ENCODE data around the gene IPO11.
"Not testable (repeated sequence)": the region's sequence is repeated elsewhere in the genome, so short reads cannot be mapped to it uniquely, and the experiment has no call there.

Gene IPO11

DNA sequence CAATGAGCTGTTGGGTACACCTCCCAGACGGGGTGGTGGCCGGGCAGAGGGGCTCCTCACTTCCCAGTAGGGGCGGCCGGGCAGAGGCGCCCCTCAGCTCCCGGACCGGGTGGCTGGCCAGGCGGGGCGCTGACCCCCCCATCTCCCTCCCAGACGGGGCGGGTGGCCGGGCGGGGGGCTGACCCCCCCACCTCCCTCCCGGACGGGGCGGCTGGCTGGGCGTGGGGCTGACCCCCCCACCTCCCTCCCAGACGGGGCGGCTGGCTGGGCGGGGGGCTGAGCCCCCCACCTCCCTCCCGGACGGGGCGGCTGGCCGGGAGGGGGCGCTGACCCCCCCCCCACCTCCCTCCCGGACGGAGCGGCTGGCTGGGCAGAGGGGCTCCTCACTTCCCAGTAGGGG is 100.5 kb downstream of the IPO11 start:
- not testable (repeated sequence) for DNase-seq

DNA sequence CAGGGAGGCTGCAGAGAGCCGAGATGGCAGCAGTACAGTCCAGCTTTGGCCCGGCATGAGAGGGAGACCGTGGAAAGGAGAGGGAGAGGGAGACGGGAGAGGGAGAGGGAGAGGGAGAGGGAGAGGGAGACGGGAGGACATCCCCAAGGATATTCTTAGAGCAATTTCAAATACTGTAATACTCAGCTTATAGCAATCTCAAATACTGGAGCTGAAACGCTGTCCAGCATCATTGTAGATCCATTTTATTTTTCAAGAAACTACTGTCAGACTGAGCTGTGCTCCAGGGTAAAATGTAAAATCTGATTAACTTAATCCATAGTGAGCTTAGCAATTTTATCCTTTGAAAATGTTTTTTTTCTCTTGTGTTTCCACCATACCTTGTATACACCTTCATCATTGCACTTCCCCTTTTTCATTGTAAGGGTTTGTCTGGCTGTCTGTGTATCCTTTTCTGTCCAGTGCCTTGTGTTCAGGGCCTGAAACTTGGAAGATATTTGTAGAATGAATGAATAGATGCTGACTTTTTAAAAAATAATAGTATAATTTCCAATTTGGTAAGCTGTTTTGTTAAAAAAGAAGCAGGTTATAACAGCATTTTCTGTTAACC is 102.1 kb downstream of the IPO11 start:
- DNase-seq: no peak

DNA sequence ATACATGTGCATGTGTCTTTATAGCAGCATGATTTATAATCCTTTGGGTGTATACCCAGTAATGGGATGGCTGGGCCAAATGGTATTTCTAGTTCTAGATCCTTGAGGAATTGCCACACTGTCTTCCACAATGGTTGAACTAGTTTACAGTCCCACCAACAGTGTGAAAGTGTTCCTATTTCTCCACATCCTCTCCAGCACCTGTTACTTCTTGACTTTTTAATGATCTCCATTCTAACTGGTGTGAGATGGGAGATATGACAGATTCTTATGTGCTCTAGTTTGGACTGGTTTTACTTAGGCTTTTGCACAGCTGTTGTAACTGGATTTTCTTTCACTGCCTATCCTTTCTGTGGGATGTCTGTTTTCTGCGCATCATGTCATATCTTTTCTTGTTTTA is 108.2 kb downstream of the IPO11 start:
- DNase-seq: not testable (repeated sequence)

DNA sequence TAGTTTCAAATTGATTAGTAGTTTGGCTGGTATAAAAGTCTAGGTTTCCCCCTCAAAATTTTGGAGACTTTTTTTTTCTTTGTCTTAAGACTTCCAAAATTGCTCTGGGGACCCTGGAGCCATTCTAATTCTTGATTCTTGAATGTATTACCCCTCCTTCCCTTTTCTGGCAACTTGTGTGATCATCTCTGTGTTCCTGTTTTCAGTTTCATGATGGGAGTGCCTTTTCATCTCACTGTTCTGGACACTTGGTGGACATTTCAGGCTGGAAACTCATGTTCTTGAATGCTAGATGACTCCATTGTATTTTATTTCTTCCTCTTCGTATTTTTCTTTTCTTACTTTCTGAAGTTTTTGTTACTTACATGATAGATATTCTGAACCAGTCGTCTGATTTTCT is 108.8 kb downstream of the IPO11 start:
- no peak for DNase-seq

DNA sequence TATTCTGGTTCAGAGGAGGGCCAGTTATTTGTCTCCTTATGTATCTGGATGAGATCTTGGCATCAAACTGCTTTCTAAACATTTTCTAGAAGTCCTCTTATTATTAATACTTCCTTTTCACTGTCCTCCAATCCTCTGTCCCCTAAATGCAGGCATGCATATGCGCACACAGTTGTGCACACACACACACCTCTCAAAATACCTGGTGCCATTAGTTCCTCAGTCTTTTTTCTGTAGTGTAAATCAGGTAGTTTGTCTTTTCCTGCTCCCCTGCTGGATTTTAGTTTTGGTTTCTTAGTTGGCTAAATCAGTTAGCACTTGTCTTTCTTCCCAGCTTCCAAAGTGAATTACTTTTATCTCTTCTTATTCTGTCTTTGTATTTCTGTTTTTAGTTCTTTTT is 110.2 kb downstream of the IPO11 start:
- no peak for DNase-seq

DNA sequence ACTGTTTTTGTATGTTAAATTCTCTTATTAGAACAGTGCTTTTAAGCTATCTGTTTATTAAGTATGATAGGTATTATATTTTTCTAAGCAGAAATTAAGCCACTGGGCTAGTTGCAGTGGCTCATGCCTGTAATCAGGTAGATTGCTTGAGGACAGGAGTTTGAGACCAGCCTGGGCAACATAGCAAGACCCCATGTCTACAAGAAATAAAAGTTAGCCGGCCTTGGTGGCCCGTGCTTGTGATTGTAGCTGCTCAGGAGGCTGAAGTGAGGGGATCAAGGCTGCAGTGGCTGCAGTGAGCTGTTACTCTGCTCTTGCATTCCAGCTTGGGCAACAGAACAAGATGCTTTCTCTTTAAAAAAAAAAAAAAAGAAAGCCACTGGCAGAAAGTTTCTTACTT is 121.0 kb downstream of the IPO11 start:
- DNase-seq: no peak

DNA sequence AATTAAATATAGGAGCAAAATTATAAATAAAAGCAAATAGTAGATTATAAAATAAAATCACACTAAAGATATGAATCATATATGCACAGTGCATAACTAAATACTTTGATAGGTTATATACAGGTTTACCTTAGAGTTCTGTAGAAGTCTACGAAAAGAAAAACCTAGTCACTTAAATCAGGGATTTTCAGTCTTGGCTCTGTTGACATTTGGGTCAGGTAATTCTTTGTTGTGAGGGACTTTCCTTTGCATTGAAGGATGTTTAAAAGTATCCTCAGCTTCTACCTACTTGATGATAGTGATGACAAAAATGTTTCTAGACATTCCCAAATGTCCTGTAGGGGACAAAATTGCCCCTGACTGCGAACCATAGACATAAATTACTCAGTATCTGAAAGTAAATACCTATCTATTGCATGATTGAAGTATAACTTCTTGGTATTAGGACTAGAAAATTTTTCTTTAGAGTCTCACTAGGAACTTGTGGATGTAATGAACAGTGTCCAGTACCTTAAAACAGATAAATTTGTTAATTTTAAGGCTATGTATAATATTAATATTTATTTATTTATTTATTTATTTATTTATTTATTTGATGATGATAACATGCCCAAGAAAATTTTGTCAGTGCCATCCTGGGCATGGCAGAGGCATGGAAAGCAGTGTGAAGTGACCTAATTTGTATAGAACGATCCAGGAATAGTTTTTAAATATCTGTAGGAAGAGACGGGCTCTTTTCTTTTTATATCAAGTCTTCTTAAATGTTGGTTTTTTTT is 122.1 kb downstream of the IPO11 start:
- no peak for DNase-seq

DNA sequence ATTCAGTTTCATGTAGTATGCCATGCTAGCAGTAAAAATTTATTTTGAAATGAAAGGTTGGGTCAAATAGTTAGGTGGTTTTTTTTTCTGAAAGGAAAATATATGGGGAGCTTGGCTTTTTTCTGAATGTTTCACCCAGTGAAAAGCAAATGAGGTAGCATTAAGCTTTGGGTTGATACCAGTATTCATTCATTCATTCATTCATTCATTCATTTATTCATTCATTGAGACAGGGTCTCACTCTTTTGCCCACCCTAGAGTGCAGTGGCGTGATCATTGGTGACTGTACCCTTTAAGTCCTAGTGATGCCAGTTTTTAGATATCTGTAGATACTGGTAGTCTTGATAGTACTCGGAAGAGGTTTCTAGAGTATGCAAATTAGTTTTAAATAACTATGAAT is 123.7 kb downstream of the IPO11 start:
- no peak for DNase-seq

DNA sequence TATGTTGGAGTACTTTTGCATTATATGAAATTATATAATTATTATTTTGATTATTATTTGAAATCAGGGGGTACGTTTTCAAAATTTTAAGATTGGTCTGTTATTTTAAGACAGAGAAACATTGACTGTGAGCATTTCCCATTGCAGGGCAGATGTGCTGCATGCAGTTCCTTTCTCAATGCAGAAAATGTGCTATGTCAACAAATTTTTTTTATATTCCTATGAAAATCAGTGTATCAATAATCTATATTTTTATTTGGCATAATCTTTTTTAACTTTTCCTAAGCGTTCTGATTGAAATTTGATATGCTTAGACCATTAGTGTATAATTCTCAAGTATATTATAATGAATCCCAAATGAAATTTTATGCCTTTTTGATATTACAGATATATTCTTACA is 124.2 kb downstream of the IPO11 start:
- no peak for DNase-seq

DNA sequence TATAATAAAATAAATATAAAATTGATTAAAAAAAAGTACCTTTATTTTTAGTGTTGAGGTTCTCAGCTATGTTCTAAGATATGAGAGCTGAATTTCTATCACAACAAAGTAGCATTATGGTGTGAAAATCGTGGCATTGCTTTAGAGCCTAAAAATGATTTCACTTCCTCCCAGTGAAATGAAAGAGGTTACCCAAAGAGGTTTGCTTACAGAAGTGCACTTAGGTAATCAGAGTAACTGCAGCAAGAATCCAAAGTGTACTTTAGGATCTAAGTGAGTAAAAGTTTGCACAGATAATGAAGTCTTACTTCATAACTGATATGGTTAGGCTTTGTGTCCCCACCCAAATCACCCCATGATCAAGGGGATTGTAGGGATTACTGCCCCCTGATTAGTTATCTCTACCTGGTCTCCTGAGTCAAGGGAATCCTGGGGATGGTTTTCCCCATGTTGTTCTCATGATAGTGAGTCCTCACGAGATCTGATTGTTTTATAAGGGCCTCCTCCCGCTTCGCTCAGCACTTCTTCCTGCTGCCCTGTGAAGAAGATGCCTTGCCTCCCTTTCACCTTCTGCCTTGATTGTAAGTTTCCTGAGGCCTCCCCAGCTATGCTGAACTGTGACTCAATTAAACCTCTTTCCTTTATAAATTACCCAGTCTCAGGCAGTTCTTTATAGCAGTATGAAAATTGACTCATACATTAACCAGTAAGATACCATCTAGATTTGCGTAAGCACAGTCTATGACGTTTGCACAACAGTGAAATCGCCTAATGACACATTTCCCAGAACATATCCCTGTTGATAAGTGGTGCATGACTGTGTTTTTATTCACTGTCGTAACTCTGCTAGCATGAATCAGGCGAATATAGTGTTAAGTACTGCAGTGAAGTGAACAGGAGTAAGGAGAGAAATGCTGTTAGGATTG is 125.7 kb downstream of the IPO11 start:
- DNase-seq: no peak

DNA sequence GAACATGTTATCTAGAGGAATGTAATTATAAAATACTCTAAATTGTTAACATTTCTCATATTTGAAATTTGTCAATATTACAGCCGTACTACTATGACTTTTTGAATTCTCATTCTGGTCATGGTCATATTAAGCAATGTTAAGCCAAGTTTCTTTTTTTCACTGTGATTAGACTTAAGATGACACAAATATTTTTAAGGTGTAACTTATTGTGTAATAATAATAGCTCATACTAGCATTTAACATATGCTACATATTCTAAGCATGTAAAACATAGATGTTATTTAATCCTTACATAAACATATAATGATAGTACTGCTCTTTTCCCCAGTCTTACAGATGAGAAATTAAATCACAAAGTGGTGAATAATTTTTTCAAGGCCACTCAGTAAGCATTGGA is 130.2 kb downstream of the IPO11 start:
- no peak for DNase-seq

DNA sequence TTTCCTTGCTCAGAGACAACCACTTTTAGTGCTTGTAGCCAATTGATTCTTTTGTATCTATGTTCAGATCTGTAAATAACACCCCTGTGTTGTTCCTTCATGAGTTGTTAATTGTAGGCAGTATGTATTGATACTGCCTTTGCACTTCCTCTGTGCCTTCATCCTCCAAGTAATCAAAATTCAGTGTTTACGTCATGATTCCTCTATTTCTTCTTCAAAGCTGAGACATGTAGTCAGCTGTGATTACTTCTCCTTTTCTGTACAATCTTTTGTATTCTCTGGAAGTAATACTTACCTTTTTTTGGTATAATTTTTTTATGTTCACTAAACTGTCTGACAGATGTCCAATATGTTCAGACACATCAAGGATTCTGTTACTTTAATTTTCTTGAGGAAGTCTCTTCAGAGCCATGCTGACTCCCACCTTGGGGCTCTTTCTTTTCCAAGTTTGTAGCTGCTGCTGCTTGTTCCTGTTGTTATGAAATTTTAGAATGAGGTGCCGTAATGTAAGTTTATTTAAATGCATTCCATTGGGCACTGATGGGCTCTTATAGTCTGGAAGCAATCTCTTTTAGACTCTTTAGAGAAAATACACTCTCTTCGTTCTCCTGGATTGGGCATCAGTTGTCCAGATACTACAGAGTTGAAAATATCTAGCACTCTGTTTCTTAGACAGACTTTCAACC is 135.5 kb downstream of the IPO11 start:
- no peak for DNase-seq

DNA sequence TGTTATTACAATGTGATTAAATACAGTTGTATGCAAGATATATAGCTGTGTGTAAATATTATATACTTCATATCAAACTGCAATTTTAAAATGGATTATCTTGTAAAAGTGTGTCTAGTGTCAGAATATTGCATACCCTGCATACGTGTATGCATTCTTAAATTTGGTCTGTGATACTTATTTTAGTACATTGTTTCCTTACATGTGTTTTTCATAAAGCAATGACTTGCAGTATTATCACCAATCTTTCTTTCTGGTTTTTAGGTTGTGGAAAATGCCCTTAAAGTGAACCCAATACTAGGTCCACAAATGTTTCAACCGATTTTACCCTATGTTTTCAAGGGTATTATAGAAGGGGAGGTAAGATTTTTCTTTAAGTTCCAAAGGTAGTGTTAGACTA is 137.5 kb downstream of the IPO11 start:
- DNase-seq: no peak

DNA sequence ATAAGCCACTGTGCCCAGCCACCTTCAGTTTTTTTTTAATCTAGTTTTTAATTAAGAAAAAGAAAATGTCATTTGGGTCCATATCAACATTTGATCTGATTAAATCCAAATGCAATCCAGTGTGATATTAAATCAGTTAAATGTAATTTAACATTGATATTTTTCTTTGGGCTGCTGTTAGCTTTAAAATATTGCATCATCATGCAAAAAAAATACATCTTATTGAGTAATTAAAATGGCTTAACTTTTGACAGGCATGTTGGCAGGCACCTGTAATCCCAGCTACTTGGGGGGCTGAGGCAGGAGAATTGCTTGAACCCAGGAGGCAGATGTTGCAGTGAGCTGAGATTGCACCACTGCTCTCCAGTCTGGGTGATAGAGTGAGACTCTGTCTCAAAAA is 143.4 kb downstream of the IPO11 start:
- no peak for DNase-seq

DNA sequence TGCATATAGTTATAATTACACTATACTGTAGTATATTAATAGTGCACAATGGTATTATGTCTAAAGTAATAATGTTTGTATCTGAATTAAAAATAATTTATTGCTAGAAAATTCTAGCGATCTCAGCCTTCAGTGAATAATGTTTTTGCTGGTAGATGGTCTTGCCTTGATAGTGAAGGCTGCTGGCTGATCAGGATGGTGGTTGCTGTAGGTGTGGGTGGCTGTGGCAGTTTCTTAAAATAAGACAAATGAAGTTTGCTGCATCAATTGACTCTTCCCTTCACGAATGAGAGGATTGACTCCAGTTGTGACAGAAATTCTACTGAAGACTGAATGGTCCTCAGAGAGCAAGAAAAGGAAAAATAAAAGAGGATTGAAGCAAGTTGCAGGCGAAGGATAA is 146.4 kb downstream of the IPO11 start:
- peak in 3 of 56 donors; percentile 1 to 11 (median 2) for DNase-seq

DNA sequence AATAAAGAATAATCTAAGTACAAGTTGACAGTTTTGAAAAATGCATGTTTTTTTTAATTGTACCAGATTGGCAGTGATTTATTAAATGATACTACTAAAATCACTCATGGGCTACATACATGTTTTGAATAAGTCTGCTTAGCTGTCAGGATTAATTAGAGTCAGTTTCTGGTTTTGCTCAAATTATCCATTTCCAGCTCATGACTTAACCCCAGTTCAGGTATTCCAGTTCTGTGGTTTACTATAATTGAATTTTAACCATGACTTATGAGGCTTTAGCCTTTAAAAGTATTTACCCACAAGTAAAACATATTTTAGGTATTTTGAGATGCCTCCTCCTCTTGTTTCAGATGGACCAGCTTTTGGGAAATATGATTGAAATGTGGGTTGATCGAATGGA is 148.2 kb downstream of the IPO11 start:
- no peak for DNase-seq

DNA sequence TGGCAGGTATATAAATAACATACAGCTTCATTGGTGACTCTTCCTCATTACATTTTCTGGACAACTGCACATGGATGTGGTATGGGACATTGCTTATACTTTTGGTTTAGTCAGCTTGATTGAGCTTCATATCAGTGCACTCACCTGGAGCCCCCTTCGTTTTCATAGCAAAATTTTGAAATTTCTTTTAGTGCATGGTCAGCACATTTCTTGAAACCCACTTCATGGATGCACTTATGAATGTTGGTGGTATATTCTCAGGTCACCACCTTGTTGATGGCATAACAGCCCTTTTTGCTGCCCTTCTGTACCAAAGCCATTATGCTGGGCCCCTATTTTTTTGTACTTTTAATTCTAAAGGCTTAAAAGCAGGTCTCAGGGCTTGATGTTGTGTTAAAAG is 149.3 kb downstream of the IPO11 start:
- DNase-seq: no peak

DNA sequence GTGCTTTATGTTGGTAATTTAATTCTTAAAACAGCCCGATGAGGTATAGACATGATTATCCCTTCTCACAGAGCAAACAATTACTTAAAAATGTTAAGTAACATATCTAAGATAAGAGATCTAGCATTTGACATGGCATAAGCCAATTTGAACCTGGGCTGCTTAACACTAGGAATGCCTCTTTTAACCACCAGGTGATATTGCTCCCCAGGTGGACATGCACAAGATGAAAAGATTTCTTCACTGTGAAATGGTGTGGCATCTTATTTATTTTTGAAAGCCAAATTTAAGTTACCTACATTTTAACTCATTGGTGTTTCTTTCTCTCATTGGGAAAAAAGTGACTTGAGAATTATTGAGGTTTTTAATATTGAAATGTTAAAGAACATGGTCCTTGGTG is 150.3 kb downstream of the IPO11 start:
- no peak for DNase-seq

DNA sequence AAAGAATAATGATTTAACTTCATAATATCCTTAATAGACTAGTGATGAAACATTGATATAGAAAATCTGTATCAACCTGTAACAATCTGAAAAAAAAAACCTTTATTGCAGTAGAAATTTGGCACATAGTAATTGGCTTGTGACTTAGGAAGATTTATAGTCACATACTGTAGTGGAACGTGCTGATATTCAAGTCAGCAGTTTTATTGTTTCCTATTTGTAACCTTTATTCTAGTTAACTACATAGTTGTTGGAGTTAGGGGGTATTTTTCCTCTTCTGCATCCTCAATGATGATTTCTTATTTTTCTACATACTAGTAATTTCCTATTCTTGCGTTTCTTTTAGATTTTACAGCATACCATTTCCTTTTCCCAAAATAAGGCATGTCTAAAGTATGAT is 151.5 kb downstream of the IPO11 start:
- DNase-seq: no peak

DNA sequence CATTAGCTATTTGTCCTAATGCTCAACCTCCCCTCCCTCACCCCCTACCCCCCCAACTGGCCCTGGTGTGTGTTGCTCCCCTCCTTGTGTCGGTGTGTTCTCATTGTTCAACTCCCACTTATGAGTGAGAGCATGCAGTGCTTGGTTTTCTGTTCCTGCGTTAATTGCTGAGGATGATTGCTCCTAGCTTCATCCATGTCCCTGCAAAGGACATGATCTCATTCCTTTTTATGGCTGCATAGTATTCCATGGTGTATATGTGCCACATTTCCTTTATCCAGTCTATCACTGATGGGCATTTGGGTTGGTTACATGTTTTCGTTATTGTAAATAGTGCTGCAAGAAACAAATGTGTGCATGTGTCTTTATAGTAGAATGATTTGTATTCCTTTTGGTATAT is 153.2 kb downstream of the IPO11 start:
- not testable (repeated sequence) for DNase-seq

DNA sequence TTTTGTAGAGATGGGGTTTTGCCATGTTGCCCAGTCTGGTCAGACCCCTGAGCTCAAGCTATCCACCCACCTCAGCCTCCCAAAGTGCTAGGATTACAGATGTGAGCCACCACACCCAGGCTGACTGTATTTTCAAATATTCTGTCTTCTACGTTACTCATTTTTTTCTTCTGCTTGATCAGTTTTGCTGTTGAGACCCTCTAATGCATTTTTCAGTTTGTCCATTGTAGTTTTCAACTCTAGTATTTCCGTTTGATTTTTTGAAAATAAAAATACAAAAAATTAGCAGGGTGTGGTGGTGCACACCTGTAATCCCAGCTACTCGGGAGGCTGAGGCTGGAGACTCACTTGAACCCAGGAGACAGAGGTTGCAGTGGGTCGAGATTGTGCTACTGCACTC is 155.6 kb downstream of the IPO11 start:
- no peak for DNase-seq

All from nucleus accumbens (tissue), 56 donors.